ENCODE data around the gene ASTN2.

DNA sequence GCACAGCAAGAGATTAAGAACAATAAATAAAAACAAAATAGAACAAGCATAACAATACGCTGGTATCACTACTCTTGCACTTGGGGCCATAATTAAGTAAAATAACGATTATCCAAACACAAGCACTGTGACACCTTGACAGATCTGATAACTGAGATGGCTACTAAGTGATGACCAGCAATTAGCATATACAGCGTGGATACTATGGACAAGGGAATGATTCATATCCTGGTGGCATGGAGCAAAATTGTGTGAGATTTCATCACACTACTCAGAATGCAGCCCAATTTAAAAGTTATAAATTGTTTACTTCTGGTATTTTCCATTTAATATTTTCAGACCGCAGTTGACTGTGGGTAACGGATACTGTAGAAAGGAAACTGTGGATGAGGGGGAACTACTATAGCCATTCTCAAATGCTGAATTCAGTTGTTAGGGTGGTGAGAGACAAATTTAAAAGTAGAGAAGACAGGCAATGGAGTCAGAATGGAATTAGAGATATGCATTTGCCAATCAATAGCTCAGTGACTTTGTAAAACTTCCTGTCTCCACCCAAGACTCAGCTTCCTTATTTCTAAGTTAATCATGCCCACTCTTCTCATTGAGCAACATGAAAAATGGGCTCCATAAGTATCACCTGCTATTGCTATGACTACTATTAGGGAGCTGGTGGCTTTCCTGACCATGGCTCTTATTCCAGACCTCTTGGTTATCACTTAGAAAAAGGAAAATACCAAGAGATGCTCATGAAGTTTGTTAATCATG is 427.0 kb downstream of the ASTN2 start:
- TF ChIP-seq GATA2 (IDR thresholded peaks at IDR 0.05; ENCODE audit: low read depth, low read length), result no peak
- TF ChIP-seq GATA3 (IDR thresholded peaks at IDR 0.05; ENCODE audit: low read depth, low read length), result no peak

All from SH-SY5Y (cell line).